ENCODE results near the gene ZNF576. TPM values are rescaled to one million over a fixed set of nuclear protein-coding genes. Genes with fewer than 3 reads are reported as not detected.

ZNF576 gene
- total and polyA plus RNA-seq, 2 of the 4 experiments (the other 2 are of a cell fraction), result 13.8 to 19.5 TPM

DNA sequence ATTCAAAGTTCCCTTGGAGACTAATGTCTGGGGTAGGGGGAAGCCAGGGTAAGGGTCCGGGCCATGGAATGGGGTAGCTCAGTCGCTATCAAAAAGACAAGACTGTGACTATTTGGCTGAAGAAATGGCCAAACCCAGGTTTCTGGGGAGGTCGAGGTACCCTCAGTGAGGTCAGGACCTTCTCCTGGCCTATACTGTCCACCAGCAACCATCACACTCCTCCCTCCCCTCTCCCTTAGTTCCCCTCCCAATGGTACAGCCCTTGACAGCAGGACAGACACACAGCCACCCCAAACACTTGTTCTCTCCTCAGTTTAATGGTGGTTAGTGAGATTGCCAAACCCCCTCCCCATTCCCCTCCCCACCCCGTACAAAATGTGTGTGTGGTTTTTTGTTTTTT, 25.7 kb downstream of the ZNF576 start:
- no peak overlapping the region for H2AFZ ChIP-seq (replicated peaks; ENCODE audit: low read length, poor library complexity)
- ChIA-PET CTCF (no interaction called here), POLR2A (ENCODE audit: unreplicated experiment) (no interaction called here)
- no peak overlapping the region for H3K27ac ChIP-seq (ENCODE audit: insufficient read depth, low read length)
- H4K8ac ChIP-seq (ENCODE audit: low read depth in 2 of 2, low read length in 2 of 2), result no peak overlapping the region
- H4K20me1 ChIP-seq (ENCODE audit: insufficient read depth, low read length), result no peaks in the 10 kb centered on the region
- H4K91ac ChIP-seq (ENCODE audit: insufficient read depth, low read depth, low read length), result no peak overlapping the region
- H2BK20ac ChIP-seq (ENCODE audit: low read depth, low read length), result no peak overlapping the region
- no peaks in the 10 kb centered on the region for H3K36me3 ChIP-seq (ENCODE audit: control insufficient read depth, insufficient read depth, low read length)
- dilution Hi-C loops (cut with HindIII; ENCODE audit: low sequenced_read_pairs, unreplicated experiment) (no loop called here), in situ Hi-C loops (cut with MboI; ENCODE audit: low sequenced_read_pairs) (no loop called here), intact Hi-C loops (cut with micrococcal nuclease) (no loop called here)
- WGBS, 2 experiments (ENCODE audit: extremely low coverage in 2 of 2, insufficient read length in 1 of 2), result no CpG with 5 or more reads among the region's 4 CpGs
- peaks cover 7% of the 10 kb centered on the region for H3K9me1 ChIP-seq (ENCODE audit: insufficient read depth, low read length)
- H2BK120ac ChIP-seq (ENCODE audit: low read depth, low read length), result no peak overlapping the region
- H3K9ac ChIP-seq (ENCODE audit: low read depth, low read length), result no peak overlapping the region
- no peak overlapping the region for H3K14ac ChIP-seq (replicated peaks; ENCODE audit: low read depth, low read length)
- peaks cover 6% of the 10 kb centered on the region for H3K4me1 ChIP-seq (ENCODE audit: control insufficient read depth, insufficient read depth, low read length)
- no peak overlapping the region for H3K4me3 ChIP-seq (ENCODE audit: insufficient read depth, low read depth, low read length)
- H3K27me3 ChIP-seq (ENCODE audit: control insufficient read depth, insufficient read depth, low read length), result no peaks in the 10 kb centered on the region
- 0 out of 2 replicates have a peak overlapping the region, but pooled peaks have one; percentile 11 for H3K23ac ChIP-seq (ENCODE audit: low read depth, low read length)
- H4K5ac ChIP-seq (ENCODE audit: low read depth, low read length), result no peak overlapping the region
- no TSS peak for BruUV-seq (replicated peaks)
- no peak for DNase-seq
- no peak overlapping the region for H3K4ac ChIP-seq (ENCODE audit: low read depth, low read length)
- H3K4me2 ChIP-seq (ENCODE audit: low read depth, low read length), result no peak overlapping the region
- no peak overlapping the region for H3K18ac ChIP-seq (ENCODE audit: low read depth, low read length)
- no peak overlapping the region for H2BK15ac ChIP-seq (ENCODE audit: low read depth, low read length)
- TF ChIP-seq POLR2A (IDR thresholded peaks at IDR 0.05; ENCODE audit: low read depth, low read length) (no peak), CEBPB (IDR thresholded peaks at IDR 0.05; ENCODE audit: low read depth, low read length) (no peak), NFE2L2 (IDR thresholded peaks at IDR 0.05; ENCODE audit: low read depth, low read length) (no peak), RFX5 (IDR thresholded peaks at IDR 0.05; ENCODE audit: low read depth, low read length) (no peak), RCOR1 (IDR thresholded peaks at IDR 0.05; ENCODE audit: insufficient replicate concordance, low read length) (no peak), MAZ (IDR thresholded peaks at IDR 0.05; ENCODE audit: borderline replicate concordance, low read depth, low read length) (no peak), RAD21 (IDR thresholded peaks at IDR 0.05; ENCODE audit: low read length) (no peak)
- TF ChIP-seq, protein P1, sequence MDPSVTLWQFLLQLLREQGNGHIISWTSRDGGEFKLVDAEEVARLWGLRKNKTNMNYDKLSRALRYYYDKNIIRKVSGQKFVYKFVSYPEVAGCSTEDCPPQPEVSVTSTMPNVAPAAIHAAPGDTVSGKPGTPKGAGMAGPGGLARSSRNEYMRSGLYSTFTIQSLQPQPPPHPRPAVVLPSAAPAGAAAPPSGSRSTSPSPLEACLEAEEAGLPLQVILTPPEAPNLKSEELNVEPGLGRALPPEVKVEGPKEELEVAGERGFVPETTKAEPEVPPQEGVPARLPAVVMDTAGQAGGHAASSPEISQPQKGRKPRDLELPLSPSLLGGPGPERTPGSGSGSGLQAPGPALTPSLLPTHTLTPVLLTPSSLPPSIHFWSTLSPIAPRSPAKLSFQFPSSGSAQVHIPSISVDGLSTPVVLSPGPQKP (IDR thresholded peaks at IDR 0.05; ENCODE audit: borderline replicate concordance, low read depth, low read length), result no peak
- TF ChIP-seq, protein P2, sequence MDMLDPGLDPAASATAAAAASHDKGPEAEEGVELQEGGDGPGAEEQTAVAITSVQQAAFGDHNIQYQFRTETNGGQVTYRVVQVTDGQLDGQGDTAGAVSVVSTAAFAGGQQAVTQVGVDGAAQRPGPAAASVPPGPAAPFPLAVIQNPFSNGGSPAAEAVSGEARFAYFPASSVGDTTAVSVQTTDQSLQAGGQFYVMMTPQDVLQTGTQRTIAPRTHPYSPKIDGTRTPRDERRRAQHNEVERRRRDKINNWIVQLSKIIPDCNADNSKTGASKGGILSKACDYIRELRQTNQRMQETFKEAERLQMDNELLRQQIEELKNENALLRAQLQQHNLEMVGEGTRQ (IDR thresholded peaks at IDR 0.05; ENCODE audit: low read depth, low read length), result no peak
- H2AK5ac ChIP-seq (ENCODE audit: low read depth, low read length), result no peak overlapping the region
- H3K56ac ChIP-seq (ENCODE audit: extremely low read depth, insufficient read depth, low read length), result no peak overlapping the region
- no peak overlapping the region for H2BK5ac ChIP-seq (ENCODE audit: low read depth, low read length, poor library complexity, severe bottlenecking)
- H2AK9ac ChIP-seq (replicated peaks; ENCODE audit: low read depth, low read length, poor library complexity), result no peak overlapping the region
- H3K79me1 ChIP-seq (ENCODE audit: low read depth in 1 of 2, low read length in 2 of 2), result peaks cover 20 to 34% of the 10 kb centered on the region in 2 experiments
- no peak for ATAC-seq (ENCODE audit: low read depth)
- no peaks in the 10 kb centered on the region for H3K9me3 ChIP-seq (ENCODE audit: control insufficient read depth, insufficient read depth, low read length)

All from IMR-90 (cell line).